HCT116 (cell line): ENCODE measurements around the gene MMP24. TPM values are rescaled to one million over a fixed set of nuclear protein-coding genes. Genes with fewer than 3 reads are reported as not detected.

Source experiments
- ATAC-seq: fragments of 200-7000 bp; cut with Tn5 transposase; 2 replicates; pipeline ENCODE4 v1.9.1; 2020; ENCODE audit warnings: mild to moderate bottlenecking, moderate library complexity
- BruUV-seq: library from RNA; stranded (reverse); fragments of 400-500 nt; replicated peaks from 2 replicates; lab custom pipeline; 2021; lab: Mats Ljungman, UMichigan
- CTCF ChIA-PET: fragments of 300-600 bp; sonication (Branson Sonifier 250); formaldehyde crosslinking; loops from one replicate; lab custom pipeline; 2021; ENCODE audit warnings: antibody characterized with exemption; lab: Charles Lee
- POLR2A ChIA-PET: fragments of 300-600, 350-600 bp; sonication (Branson Sonifier 250); formaldehyde crosslinking; loops from one replicate; lab custom pipeline; 2021; ENCODE audit warnings: antibody characterized with exemption; lab: Charles Lee
- RAD21 ChIA-PET, 2 experiments: fragments of 300-600 bp; sonication (Branson Sonifier 250); formaldehyde crosslinking; loops; one replicate each; lab custom pipeline; 2023; ENCODE audit warnings: low total read pairs in 2 of 2; ENCODE audit not compliant: uncharacterized antibody in 2 of 2, unreplicated experiment in 2 of 2, low non-redundant PET in 1 of 2; lab: Charles Lee
- DNase-seq: peaks from one replicate; pipeline ENCODE4 v3.0.0-alpha.2; 2010; ENCODE audit warnings: low read depth, low spot score
- H2AFZ ChIP-seq: fragments of 200-600 bp; shearing (Covaris generic), sonication (generic); 2 replicates; pipeline ENCODE4 v1.6.1; 2017; ENCODE audit warnings: low read depth, mixed run types, mixed read lengths, antibody characterized with exemption, low read length; ENCODE audit not compliant: poor library complexity, severe bottlenecking
- H3K27ac ChIP-seq: 2 replicates; pipeline ENCODE4 v1.5.1; 2012; ENCODE audit warnings: low read depth, low read length
- H3K27me3 ChIP-seq: fragments of 200-600 bp; sonication (generic); 2 replicates; pipeline ENCODE4 v1.6.1; 2016; ENCODE audit warnings: mixed run types, low read length, mixed read lengths; ENCODE audit not compliant: insufficient read depth
- H3K36me3 ChIP-seq, 2 experiments: fragments of 200-500 bp in 1 of 2; fragments of 200-600 bp in 1 of 2; sonication (Bioruptor generic) in 1 of 2; sonication (generic) in 1 of 2; 2 replicates each; pipeline versions ENCODE4 v1.5.1 to v1.6.1; 2014 to 2016; ENCODE audit warnings: low read length in 2 of 2, inconsistent platforms in 1 of 2, mixed read lengths in 1 of 2, mixed run types in 1 of 2; ENCODE audit not compliant: insufficient read depth in 2 of 2, control insufficient read depth in 1 of 2
- H3K4me1 ChIP-seq, 2 experiments: fragments of 200-600 bp in 1 of 2; sonication (generic) in 1 of 2; 2 replicates each; pipeline versions ENCODE4 v1.5.1 to v1.6.1; 2012 to 2017; ENCODE audit warnings: low read length in 2 of 2, inconsistent platforms in 1 of 2, mild to moderate bottlenecking in 1 of 2, mixed read lengths in 1 of 2, mixed run types in 1 of 2, moderate library complexity in 1 of 2; ENCODE audit not compliant: insufficient read depth in 2 of 2, control insufficient read depth in 1 of 2
- H3K4me2 ChIP-seq: fragments of 200-600 bp; sonication (generic); 2 replicates; pipeline ENCODE4 v1.6.1; 2017; ENCODE audit warnings: mixed run types, low read length, mixed read lengths
- H3K4me3 ChIP-seq, 2 experiments: fragments of 200-600 bp in 1 of 2; sonication (generic) in 1 of 2; replicated peaks in 1 of 2; 2 replicates each; pipeline ENCODE4 v1.5.1; 2011 to 2016; ENCODE audit warnings: low read length in 2 of 2, control low read depth in 1 of 2, low read depth in 1 of 2, mild to moderate bottlenecking in 1 of 2, mixed read lengths in 1 of 2, mixed run types in 1 of 2
- H3K79me2 ChIP-seq: fragments of 200-600 bp; sonication (generic); 2 replicates; pipeline ENCODE4 v1.6.1; 2017; ENCODE audit warnings: mild to moderate bottlenecking, mixed run types, low read length, moderate library complexity, mixed read lengths; ENCODE audit not compliant: insufficient read depth
- H3K9ac ChIP-seq: fragments of 200-600 bp; sonication (generic); 2 replicates; pipeline ENCODE4 v1.6.1; 2016; ENCODE audit warnings: low read length, mixed read lengths
- H3K9me2 ChIP-seq: fragments of 200-600 bp; sonication (generic), shearing (Covaris generic); 2 replicates; pipeline ENCODE4 v1.6.1; 2017; ENCODE audit warnings: mixed run types, mild to moderate bottlenecking, moderate library complexity; ENCODE audit not compliant: insufficient read depth
- H3K9me3 ChIP-seq, 2 experiments: fragments of 200-500 bp in 1 of 2; fragments of 200-600 bp in 1 of 2; sonication (Bioruptor generic) in 1 of 2; sonication (generic) in 1 of 2; 2 replicates each; pipeline ENCODE4 v1.6.1; 2014 to 2017; ENCODE audit warnings: low read length in 2 of 2, mixed read lengths in 2 of 2, inconsistent platforms in 1 of 2, low read depth in 1 of 2, mild to moderate bottlenecking in 1 of 2, mixed run types in 1 of 2, moderate library complexity in 1 of 2; ENCODE audit not compliant: control insufficient read depth in 1 of 2, insufficient read depth in 1 of 2
- H4K20me1 ChIP-seq: fragments of 200-600 bp; sonication (generic), shearing (Covaris generic); 2 replicates; pipeline ENCODE4 v1.6.1; 2017; ENCODE audit warnings: mixed run types, mild to moderate bottlenecking, moderate library complexity; ENCODE audit not compliant: insufficient read depth
- ELF1 ChIP-seq: IDR thresholded peaks from 2 replicates; pipeline ENCODE4 v1.6.1; 2012; ENCODE audit warnings: low read depth, borderline replicate concordance
- EZH2phosphoT487 ChIP-seq: fragments of 200-600 bp; IDR thresholded peaks from 2 replicates; pipeline ENCODE4 v1.6.1; 2018; ENCODE audit warnings: antibody characterized with exemption, borderline replicate concordance
- SIN3A ChIP-seq: IDR thresholded peaks from 2 replicates; pipeline ENCODE4 v1.6.1; 2012; ENCODE audit warnings: low read depth
- SRF ChIP-seq: IDR thresholded peaks from 2 replicates; pipeline ENCODE4 v1.6.1; 2012; ENCODE audit warnings: low read depth
- TCF7L2 ChIP-seq: IDR thresholded peaks from 2 replicates; pipeline ENCODE4 v1.7.0; 2011; ENCODE audit warnings: borderline replicate concordance, inconsistent platforms; ENCODE audit not compliant: insufficient read depth, insufficient read length; ENCODE audit errors: extremely low read depth
- ZFX ChIP-seq: fragments of 450-650 bp; IDR thresholded peaks from 2 replicates; pipeline ENCODE4 v1.6.1; 2017
- intact Hi-C: fragments of 100-400 bp; cut with micrococcal nuclease; formaldehyde crosslinking; loops from 2 replicates; pipeline ENCODE4 v1.10.0; 2022
- total RNA-seq: library from RNA; stranded (reverse); gene quantifications from one replicate; pipeline ENCODE4 v1.2.1, GENCODE V29; 2021; ENCODE audit not compliant: unreplicated experiment
- TF ChIP-seq, protein P1 (sequence below): IDR thresholded peaks from 2 replicates; pipeline ENCODE4 v1.6.1; 2012; ENCODE audit warnings: low read depth

The MMP24 gene
- total RNA-seq, 1 experiment from 2014 or later = not detected

DNA sequence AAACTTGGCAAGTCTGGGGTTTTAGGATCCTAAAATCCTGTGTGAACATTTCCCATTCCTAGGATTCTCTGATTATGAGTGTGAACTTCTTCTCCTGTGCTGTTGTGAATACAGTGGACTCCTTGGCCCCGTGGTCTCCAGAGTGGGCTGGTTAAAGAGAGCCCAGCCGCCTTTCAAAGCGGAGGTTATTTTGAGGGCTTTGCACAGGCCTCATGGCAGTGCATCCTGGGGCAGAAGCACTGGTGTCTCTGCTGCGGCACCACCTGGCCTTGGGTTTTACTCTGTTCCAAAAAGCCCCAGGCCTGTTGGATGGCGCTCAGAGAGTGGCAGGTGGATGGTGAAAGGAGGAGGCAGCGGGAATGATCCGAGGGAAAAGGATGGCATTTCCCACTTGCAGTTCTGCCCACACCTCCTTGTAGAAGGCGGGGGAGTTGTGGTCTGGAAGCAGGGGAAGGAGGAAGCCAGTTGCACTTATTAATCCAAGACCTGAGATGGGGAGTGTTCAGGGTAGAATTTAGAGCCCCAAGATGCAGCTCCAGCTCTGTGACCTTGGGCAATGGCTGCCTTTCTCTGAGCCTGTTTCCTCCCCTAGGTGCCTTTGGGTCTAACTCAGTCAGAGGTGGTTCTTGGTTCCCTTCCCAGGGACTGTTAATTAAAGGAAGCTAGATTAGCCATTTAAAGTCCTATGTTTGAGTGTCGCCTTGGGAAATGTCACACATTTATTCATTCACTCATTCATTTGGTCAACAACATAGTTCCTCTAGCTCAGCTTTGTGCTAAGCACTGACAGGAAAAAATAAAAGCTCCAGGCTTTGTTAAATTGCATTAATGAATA, 22.4 kb downstream of the MMP24 start:
- Histone ChIP-seq H3K9me2 (no peaks in the 10 kb centered on the region), H3K36me3 (no peaks in the 10 kb centered on the region), H3K27ac (no peak overlapping the region), H3K79me2 (no peaks in the 10 kb centered on the region), H3K9ac (no peak overlapping the region), H3K4me3 (no peak overlapping the region), H3K9me3 (no peaks in the 10 kb centered on the region), H3K4me2 (no peak overlapping the region), H4K20me1 (no peaks in the 10 kb centered on the region), H3K27me3 (no peaks in the 10 kb centered on the region), H3K4me1 (peaks cover 0 to 3% of the 10 kb centered on the region in 2 experiments; a peak in 1 of 4 replicates), H2AFZ (no peak overlapping the region)
- DNase-seq (no peak), ATAC-seq (no peak)
- no TSS peak for BruUV-seq
- intact Hi-C loops = no loop called here
- ChIA-PET CTCF (interaction anchor here (1.4 kb wide), 1 partner anchor 152 kb away, joined by 6 read pairs; no protein-coding TSS in a partner anchor), RAD21 (no interaction called here), POLR2A (no interaction called here)
- TF ChIP-seq SRF (no peak), SIN3A (no peak), TCF7L2 (no peak), EZH2phosphoT487 (no peak)

DNA sequence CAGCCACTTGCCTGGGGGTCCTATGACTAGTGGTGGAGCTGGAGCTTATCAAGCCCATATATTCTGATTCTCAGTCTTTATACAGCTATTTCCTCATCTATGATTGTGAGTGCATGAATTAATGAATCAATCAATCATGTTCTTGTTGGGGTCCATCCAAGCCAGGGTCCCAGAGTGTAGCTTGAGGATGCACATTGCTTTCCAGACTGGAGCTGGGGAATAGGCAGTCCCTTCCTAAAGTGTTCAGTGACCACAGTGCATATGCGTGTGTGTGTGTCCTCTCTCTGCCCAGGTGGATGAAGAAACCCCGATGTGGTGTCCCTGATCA, 25.1 kb downstream of the MMP24 start:
- CTCF ChIA-PET = no interaction called here
- no peak overlapping the region for H3K27ac ChIP-seq
- intact Hi-C loops = no loop called here
- ATAC-seq = no peak
- H3K36me3 ChIP-seq = no peaks in the 10 kb centered on the region
- RAD21 ChIA-PET = interaction anchor here in 1 of 2 experiments (0.6 kb wide), 1 partner anchor 278 kb away, joined by 3 read pairs; no protein-coding TSS in a partner anchor
- DNase-seq = no peak
- no peak overlapping the region for H3K4me3 ChIP-seq
- TF ChIP-seq, protein P1, sequence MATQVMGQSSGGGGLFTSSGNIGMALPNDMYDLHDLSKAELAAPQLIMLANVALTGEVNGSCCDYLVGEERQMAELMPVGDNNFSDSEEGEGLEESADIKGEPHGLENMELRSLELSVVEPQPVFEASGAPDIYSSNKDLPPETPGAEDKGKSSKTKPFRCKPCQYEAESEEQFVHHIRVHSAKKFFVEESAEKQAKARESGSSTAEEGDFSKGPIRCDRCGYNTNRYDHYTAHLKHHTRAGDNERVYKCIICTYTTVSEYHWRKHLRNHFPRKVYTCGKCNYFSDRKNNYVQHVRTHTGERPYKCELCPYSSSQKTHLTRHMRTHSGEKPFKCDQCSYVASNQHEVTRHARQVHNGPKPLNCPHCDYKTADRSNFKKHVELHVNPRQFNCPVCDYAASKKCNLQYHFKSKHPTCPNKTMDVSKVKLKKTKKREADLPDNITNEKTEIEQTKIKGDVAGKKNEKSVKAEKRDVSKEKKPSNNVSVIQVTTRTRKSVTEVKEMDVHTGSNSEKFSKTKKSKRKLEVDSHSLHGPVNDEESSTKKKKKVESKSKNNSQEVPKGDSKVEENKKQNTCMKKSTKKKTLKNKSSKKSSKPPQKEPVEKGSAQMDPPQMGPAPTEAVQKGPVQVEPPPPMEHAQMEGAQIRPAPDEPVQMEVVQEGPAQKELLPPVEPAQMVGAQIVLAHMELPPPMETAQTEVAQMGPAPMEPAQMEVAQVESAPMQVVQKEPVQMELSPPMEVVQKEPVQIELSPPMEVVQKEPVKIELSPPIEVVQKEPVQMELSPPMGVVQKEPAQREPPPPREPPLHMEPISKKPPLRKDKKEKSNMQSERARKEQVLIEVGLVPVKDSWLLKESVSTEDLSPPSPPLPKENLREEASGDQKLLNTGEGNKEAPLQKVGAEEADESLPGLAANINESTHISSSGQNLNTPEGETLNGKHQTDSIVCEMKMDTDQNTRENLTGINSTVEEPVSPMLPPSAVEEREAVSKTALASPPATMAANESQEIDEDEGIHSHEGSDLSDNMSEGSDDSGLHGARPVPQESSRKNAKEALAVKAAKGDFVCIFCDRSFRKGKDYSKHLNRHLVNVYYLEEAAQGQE = no peak
- TF ChIP-seq ELF1 = no peak
- TF ChIP-seq ZFX = no peak
- no TSS peak for BruUV-seq
- no peaks in the 10 kb centered on the region for H3K9me3 ChIP-seq
- no peaks in the 10 kb centered on the region for H3K27me3 ChIP-seq
- POLR2A ChIA-PET = no interaction called here
- H3K4me2 ChIP-seq = no peak overlapping the region
- peaks cover 0 to 3% of the 10 kb centered on the region in 2 experiments; a peak in 1 of 4 replicates for H3K4me1 ChIP-seq
- H2AFZ ChIP-seq = no peak overlapping the region
- no peaks in the 10 kb centered on the region for H3K79me2 ChIP-seq
- H3K9ac ChIP-seq = no peak overlapping the region
- H3K9me2 ChIP-seq = no peaks in the 10 kb centered on the region
- no peaks in the 10 kb centered on the region for H4K20me1 ChIP-seq
